Effector CD4-positive, alpha-beta T cell (primary cell): ENCODE data around the gene SAP30L.

Source experiments
- DNase-seq: peaks from one replicate; pipeline ENCODE4 v3.0.0-alpha.2; 2020
- total RNA-seq: gene quantifications from one replicate; lab custom pipeline; 2026; lab: John Stamatoyannopoulos, UW

Gene SAP30L, protein sequence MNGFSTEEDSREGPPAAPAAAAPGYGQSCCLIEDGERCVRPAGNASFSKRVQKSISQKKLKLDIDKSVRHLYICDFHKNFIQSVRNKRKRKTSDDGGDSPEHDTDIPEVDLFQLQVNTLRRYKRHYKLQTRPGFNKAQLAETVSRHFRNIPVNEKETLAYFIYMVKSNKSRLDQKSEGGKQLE
- 40.5 reads per million, percentile 63 among the genes with 10 or more reads in this experiment for total RNA-seq

- DNase-seq = peak; percentile 92
Observed at GRCh38 chr5:154445422-154446194, at the start of gene SAP30L. SAP30L (plus strand) TSS chr5:154445997; CDS start chr5:154446605, 608 bp downstream.

DNA sequence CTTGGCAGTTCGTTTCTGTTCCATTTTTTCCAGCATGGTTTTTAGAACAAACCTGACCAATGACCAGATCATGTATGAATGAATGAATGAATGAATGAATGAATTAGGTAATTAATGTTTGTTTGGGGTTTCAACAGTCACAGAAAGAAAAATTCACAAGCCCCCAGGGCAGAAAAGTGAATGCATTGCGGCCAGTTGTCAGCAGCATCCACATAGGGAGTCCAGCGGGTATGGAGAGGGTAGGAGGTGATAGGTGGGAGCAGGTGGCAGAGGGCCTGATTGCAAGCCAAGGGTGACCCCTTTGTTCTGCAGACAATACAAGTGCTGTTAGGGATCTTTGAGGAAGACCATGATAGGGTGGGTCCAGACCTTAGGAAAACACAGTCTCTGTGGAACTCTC, 49.7 kb upstream of the SAP30L start:
- DNase-seq = no peak

GRCh38 chr5:154397652-154398406, 48.0 kb upstream of the SAP30L start:
- no peak for DNase-seq

DNA sequence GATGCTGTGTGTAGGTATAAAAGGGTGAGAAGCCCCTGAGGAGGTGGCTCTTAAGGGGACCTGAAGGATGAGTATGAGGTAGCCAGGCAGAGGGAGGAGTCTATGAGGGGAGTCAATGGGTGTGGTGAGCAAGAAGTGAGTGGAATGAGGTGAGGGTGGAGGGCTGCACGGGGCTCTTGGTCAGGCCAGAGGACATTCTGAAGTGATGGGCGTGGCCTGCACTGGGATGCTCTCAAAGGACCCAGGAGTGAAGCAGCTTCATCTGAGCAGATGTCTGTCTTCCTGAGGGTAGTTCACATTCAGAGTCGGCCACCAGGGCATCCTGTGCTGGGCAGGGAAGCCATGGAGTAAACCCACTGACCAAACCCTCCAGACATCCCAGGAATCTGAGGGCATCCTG, 45.1 kb upstream of the SAP30L start:
- DNase-seq = no peak

DNA sequence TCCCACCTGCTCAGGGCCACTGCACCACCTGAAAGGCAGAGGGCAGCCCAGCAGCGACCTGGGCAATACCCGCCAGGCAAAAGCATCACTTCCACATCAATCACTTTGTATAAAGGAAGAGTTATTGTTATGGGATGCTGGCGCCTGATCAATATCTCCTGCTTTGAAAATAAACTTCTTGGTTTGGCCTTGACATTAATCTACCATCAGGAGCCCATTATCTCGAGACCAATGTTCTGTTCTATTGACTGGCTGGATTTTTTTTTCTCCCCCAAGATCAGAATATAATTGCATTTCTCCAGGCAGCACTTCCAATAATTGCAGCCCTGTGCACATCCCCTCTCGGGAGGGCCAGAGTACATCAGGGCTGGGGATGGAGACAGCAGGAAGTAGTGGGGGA, 44.4 kb upstream of the SAP30L start:
- no peak for DNase-seq

GRCh38 chr5:154401931-154402330, 43.9 kb upstream of the SAP30L start:
- no peak for DNase-seq

GRCh38 chr5:154402611-154403010, 43.2 kb upstream of the SAP30L start:
- DNase-seq = no peak

GRCh38 chr5:154403234-154403633, 42.6 kb upstream of the SAP30L start:
- DNase-seq = no peak

GRCh38 chr5:154403776-154404387, 41.9 kb upstream of the SAP30L start:
- no peak for DNase-seq

DNA sequence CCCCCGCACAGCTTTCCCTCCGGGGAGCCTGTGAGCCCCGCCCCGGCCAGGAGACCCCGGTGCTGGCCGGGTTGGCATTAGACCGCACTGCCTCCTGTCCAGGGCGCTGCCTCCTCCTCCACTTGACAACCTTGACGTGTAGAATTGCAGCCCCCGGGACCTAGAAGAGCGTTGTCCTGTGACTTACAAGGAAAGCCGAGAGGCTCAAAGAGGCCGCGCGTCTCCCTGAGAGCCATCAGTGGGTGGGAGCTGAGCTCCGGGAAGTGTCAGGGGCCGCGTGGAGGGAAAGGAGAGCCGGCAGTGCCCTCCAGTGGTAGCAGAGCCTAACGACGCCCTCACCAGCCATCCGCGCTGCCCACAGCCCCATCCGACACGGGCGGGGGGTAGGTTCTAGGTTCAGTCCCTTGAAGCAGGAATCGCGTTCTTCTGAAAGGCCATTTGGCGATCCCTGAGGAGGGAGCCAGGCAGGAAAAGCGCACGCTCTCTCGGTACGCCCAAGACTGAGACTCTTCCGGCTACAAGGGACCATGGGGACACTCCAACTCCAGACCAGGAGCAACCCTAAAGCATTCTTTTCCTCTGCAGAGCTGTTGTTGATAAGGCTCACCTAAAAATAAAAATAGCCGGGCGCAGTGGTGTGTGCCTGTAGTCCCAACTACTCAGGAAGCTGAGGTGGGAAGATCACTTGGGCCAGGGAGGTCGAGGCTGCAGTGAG, 40.6 kb upstream of the SAP30L start:
- peak; percentile 51 for DNase-seq

DNA sequence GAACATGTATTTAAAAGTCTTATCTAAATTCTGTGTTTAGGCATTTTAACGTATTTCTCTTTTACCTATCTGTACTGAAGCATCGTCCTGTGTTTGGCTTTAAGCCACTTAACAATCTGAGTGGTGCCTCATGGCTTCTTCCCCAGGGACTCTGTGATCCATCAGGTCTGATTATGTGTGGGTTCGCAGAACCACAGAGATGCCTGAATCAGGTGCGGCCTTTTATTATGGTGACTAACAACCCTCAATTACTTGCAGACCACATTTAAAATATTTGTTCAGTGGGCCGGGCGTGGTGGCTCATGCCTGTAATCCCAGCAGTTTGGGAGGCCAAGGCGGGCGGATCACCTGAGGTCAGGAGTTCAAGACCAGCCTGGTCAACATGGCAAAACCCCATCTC, 39.6 kb upstream of the SAP30L start:
- DNase-seq = no peak

- DNase-seq = no peak
Observed at GRCh38 chr5:154406826-154407225, 39.0 kb upstream of the SAP30L start.

GRCh38 chr5:154408811-154409210, 37.0 kb upstream of the SAP30L start:
- DNase-seq = no peak

GRCh38 chr5:154409230-154409840, 36.5 kb upstream of the SAP30L start:
- DNase-seq = no peak

DNA sequence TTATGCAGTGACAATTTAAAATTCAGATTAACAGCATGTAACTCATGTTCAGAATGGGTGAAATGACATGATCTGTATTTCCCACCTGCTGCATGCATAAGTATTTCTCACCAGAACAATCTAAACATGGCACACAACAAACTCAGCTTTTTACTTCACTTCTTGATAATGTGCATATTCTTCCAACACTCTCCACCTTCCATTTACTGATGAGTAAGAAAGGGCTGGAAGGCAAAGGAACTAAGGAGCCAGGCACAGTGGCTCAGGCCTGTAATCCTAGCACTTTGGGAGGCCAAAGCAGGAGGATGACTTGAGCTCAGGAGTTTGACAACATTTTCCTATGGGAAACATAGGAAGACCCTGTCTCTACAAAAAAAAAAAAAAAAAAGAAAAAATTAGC, 35.8 kb upstream of the SAP30L start:
- no peak for DNase-seq

DNA sequence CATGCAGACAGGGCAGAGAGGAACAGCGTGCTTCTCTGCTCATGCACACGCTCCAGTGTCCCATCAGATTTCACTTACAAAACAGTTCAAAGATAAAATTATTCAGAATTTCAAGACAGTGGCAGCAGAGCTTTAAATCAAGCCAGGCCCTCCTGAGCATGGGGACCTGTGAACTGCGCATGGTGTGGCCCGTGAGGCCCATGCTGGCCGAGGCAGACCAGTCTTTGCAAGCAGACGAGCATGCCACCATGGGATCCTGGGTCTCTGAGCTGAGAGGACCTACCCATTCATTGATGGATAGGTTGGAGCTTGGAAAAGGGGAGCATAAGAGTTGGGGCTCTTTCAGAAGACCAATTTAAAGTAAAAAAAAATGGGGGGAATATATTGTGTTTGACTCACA, 35.0 kb upstream of the SAP30L start:
- DNase-seq = no peak

- no peak for DNase-seq
Observed at GRCh38 chr5:154411338-154411737, 34.5 kb upstream of the SAP30L start.

GRCh38 chr5:154412316-154412715, 33.5 kb upstream of the SAP30L start:
- DNase-seq = no peak

- no peak for DNase-seq
Observed at GRCh38 chr5:154412925-154413324, 32.9 kb upstream of the SAP30L start.

GRCh38 chr5:154415114-154415513, 30.7 kb upstream of the SAP30L start:
- DNase-seq = no peak

- no peak for DNase-seq
Observed at GRCh38 chr5:154418344-154418820, 27.4 kb upstream of the SAP30L start.

GRCh38 chr5:154419236-154419635, 26.6 kb upstream of the SAP30L start:
- no peak for DNase-seq
